ENCODE measurements around the gene KRT8. TPM values are rescaled to one million over a fixed set of nuclear protein-coding genes. Genes with fewer than 3 reads are reported as not detected.

KRT8 gene
- total RNA-seq, 1 experiment from 2014 or later = 1,655 TPM

- no peak overlapping the region for H3K9ac ChIP-seq (ENCODE audit: low read length)
- RAD21 ChIA-PET (ENCODE audit: low non-redundant PET in 1 of 2, low total read pairs in 2 of 2, uncharacterized antibody in 2 of 2, unreplicated experiment in 2 of 2) = interaction anchor here in 1 of 2 experiments (0.7 kb wide), 1 partner anchor 298 kb away, joined by 3 read pairs; no protein-coding TSS in a partner anchor
- ATAC-seq (no peak), DNase-seq (ENCODE audit: low read depth, low spot score) (no peak)
- TF ChIP-seq POLR2A (IDR thresholded peaks at IDR 0.05; ENCODE audit: borderline replicate concordance, extremely low read depth, insufficient read depth, insufficient read length) = no peak
- TF ChIP-seq SRF (IDR thresholded peaks at IDR 0.05; ENCODE audit: low read depth) = no peak
- TF ChIP-seq EZH2 (IDR thresholded peaks at IDR 0.05) = no peak
- TF ChIP-seq SIN3A (IDR thresholded peaks at IDR 0.05; ENCODE audit: low read depth) = no peak
- TF ChIP-seq EZH2phosphoT487 (IDR thresholded peaks at IDR 0.05; ENCODE audit: borderline replicate concordance) = no peak
- TF ChIP-seq ATF3 (IDR thresholded peaks at IDR 0.05) = no peak
- TF ChIP-seq CBX3 (IDR thresholded peaks at IDR 0.05; ENCODE audit: low read depth) = no peak
- TF ChIP-seq ELF1 (IDR thresholded peaks at IDR 0.05; ENCODE audit: borderline replicate concordance, low read depth) = no peak
- TF ChIP-seq ZFX (IDR thresholded peaks at IDR 0.05) = no peak
- no peak for TF ChIP-seq CEBPB (IDR thresholded peaks at IDR 0.05; ENCODE audit: low read depth)
- no peak for TF ChIP-seq CTCF (IDR thresholded peaks at IDR 0.05 in 2 of 3, conservative IDR thresholded peaks at IDR 0.05 in 1 of 3; ENCODE audit: borderline replicate concordance in 1 of 3, insufficient read depth in 1 of 3, low read depth in 2 of 3, low read length in 2 of 3)
- TF ChIP-seq REST (IDR thresholded peaks at IDR 0.05; ENCODE audit: low read depth) = no peak
- TF ChIP-seq SP1 (IDR thresholded peaks at IDR 0.05; ENCODE audit: low read depth) = no peak
- no peak for TF ChIP-seq YY1 (IDR thresholded peaks at IDR 0.05; ENCODE audit: extremely low read depth, insufficient replicate concordance, low read depth, low read length)
- TF ChIP-seq FOSL1 (IDR thresholded peaks at IDR 0.05; ENCODE audit: low read depth) = no peak
- CTCF ChIA-PET = interaction anchor here (1.8 to 2.7 kb wide), 2 partner anchors 472 to 724 kb away, joined by 5 to 11 read pairs; no protein-coding TSS in a partner anchor
- no peaks in the 10 kb centered on the region for H3K36me3 ChIP-seq (ENCODE audit: control insufficient read depth in 1 of 2, insufficient read depth in 2 of 2, low read length in 2 of 2)
- H3K79me2 ChIP-seq (ENCODE audit: insufficient read depth, low read length) = no peaks in the 10 kb centered on the region
- H3K4me2 ChIP-seq (ENCODE audit: low read length) = no peak overlapping the region
- no peaks in the 10 kb centered on the region for H3K9me2 ChIP-seq (ENCODE audit: insufficient read depth)
- H3K9me3 ChIP-seq (ENCODE audit: control insufficient read depth in 1 of 2, insufficient read depth in 1 of 2, low read depth in 1 of 2, low read length in 2 of 2) = no peaks in the 10 kb centered on the region
- intact Hi-C loops (cut with micrococcal nuclease) = loop anchor here (10.0 kb wide), 1 partner anchor 153 kb away; no protein-coding TSS in a partner anchor
- no peaks in the 10 kb centered on the region for H3K27me3 ChIP-seq (ENCODE audit: insufficient read depth, low read length)
- BruUV-seq (replicated peaks) = no TSS peak
- no peak overlapping the region for H3K27ac ChIP-seq (ENCODE audit: low read depth, low read length)
- POLR2A ChIA-PET = interaction anchor here (0.6 kb wide), 1 partner anchor 633 kb away, joined by 3 read pairs; no protein-coding TSS in a partner anchor
- H3K4me3 ChIP-seq (replicated peaks in 1 of 2; ENCODE audit: low read depth in 1 of 2, low read length in 2 of 2) = no peak overlapping the region
- H3K4me1 ChIP-seq (ENCODE audit: control insufficient read depth in 1 of 2, insufficient read depth in 2 of 2, low read length in 2 of 2) = peaks cover 25 to 41% of the 10 kb centered on the region in 2 experiments
- no peaks in the 10 kb centered on the region for H4K20me1 ChIP-seq (ENCODE audit: insufficient read depth)
- H2AFZ ChIP-seq (ENCODE audit: low read depth, low read length, poor library complexity, severe bottlenecking) = no peak overlapping the region
These were observed 37.2 kb downstream of the KRT8 start for GRCh38 chr12:52867642-52868041.
